Osteoblast (primary cell): Measurements from ENCODE around the gene NBPF11. TPM values are rescaled to one million over a fixed set of nuclear protein-coding genes. Genes with fewer than 3 reads are reported as not detected.
"Not testable (repeated sequence)": the region's sequence is repeated elsewhere in the genome, so short reads cannot be mapped to it uniquely, and the experiment has no call there.

Experiments used
- DNase-seq: peaks from one replicate; pipeline ENCODE4 v3.0.0; 2011; ENCODE audit warnings: low spot score, mixed read lengths; ENCODE audit not compliant: insufficient read length; ENCODE audit errors: missing footprints
- H2AFZ ChIP-seq: 2 replicates; pipeline ENCODE4 v1.6.0; 2011; ENCODE audit warnings: mild to moderate bottlenecking, low read length
- H3K27ac ChIP-seq: 2 replicates; pipeline ENCODE4 v1.5.1; 2011; ENCODE audit warnings: mild to moderate bottlenecking, low read depth, low read length, moderate library complexity
- H3K27me3 ChIP-seq: 2 replicates; pipeline ENCODE4 v1.6.0; 2012; ENCODE audit warnings: mild to moderate bottlenecking, control low read depth, inconsistent platforms, low read length, moderate library complexity; ENCODE audit not compliant: insufficient read depth
- H3K36me3 ChIP-seq: 2 replicates; pipeline ENCODE4 v1.5.1; 2011; ENCODE audit warnings: mild to moderate bottlenecking, low read length, control low read depth, moderate library complexity; ENCODE audit not compliant: insufficient read depth
- H3K4me1 ChIP-seq: 2 replicates; pipeline ENCODE4 v1.5.1; 2011; ENCODE audit warnings: mild to moderate bottlenecking, low read length, control low read depth, moderate library complexity; ENCODE audit not compliant: insufficient read depth
- H3K4me2 ChIP-seq: 2 replicates; pipeline ENCODE4 v1.6.0; 2011; ENCODE audit warnings: mild to moderate bottlenecking, low read length; ENCODE audit not compliant: insufficient read depth
- H3K4me3 ChIP-seq: fragments of 200-600 bp; sonication (generic); 3 replicates; pipeline ENCODE4 v1.5.1; 2012; ENCODE audit warnings: mild to moderate bottlenecking, low read length, inconsistent platforms; ENCODE audit not compliant: insufficient read depth
- H3K79me2 ChIP-seq: 2 replicates; pipeline ENCODE4 v1.6.0; 2012; ENCODE audit warnings: mild to moderate bottlenecking, low read length, control low read depth, inconsistent platforms; ENCODE audit not compliant: insufficient read depth
- H3K9me3 ChIP-seq: 2 replicates; pipeline ENCODE4 v1.5.1; 2011; ENCODE audit warnings: low read depth, low read length, control low read depth
- H4K20me1 ChIP-seq: 2 replicates; pipeline ENCODE4 v1.6.0; 2012; ENCODE audit warnings: mild to moderate bottlenecking, low read length, control low read depth; ENCODE audit not compliant: insufficient read depth
- total RNA-seq: library from RNA; depleted of rRNA; stranded (reverse); fragments of >200 nt; gene quantifications from 2 replicates; pipeline ENCODE4 v1.2.3, GENCODE V29; 2012

The NBPF11 gene
- total RNA-seq, 1 donor = 6.9 TPM

DNA sequence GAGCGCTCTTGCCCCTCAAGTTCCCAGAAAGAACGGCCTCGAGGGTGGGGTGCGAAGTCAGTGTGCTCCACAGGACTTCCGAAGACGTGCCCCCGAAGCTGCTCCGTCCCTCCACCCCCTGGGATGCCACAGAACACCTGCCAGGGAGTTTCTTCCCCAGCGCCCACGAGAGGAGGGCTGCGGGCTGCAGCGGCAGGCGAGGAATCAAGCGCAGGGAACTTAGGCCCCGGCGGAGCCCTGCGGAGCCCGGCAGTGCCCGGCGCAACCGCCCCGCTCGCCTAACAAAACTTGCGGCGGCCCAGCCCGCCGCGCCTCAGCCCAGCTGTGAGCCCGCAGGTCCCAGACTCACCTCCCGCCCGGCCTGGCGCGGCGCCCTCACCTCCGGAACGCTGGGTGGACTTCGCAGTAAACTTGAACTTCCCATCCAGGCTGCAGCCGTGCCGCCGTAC lies 686 bp downstream of the NBPF11 start:
- H3K4me1 ChIP-seq, H3K36me3 ChIP-seq, H3K79me2 ChIP-seq, H3K9me3 ChIP-seq, H3K27me3 ChIP-seq, H4K20me1 ChIP-seq: not testable (repeated sequence)
- Histone ChIP-seq H2AFZ (peak overlapping the region; percentile 59), H3K27ac (peak overlapping the region; percentile 23), H3K4me2 (peak overlapping the region; percentile 74), H3K4me3 (peak overlapping the region; percentile 77)
- peak; percentile 29 for DNase-seq

DNA sequence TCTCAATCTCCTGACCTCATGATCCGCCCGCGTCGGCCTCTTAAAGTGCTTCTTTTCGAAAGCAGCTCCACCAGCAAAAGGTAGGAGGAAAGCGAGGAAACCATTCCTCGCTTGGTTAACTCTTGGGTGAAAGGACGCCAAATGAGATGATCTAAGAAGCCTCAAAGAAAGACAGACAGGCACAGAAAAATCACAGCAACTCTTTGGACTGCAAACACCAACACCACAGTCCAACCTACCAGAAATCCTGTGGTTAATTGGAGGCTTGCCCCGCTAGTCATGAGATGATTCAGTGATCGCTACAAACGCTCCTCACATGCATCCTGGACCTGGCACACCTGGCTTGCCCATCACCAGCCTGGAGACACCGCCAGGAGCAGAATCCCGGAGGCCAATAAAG lies 1.1 kb downstream of the NBPF11 start:
- not testable (repeated sequence) for H3K79me2 ChIP-seq, H3K36me3 ChIP-seq, H3K9me3 ChIP-seq, H3K4me1 ChIP-seq, H3K27ac ChIP-seq, DNase-seq, H4K20me1 ChIP-seq, H3K27me3 ChIP-seq
- Histone ChIP-seq H3K4me3 (peak overlapping the region; percentile 77), H2AFZ (peak overlapping the region; percentile 59), H3K4me2 (peak overlapping the region; percentile 74)

DNA sequence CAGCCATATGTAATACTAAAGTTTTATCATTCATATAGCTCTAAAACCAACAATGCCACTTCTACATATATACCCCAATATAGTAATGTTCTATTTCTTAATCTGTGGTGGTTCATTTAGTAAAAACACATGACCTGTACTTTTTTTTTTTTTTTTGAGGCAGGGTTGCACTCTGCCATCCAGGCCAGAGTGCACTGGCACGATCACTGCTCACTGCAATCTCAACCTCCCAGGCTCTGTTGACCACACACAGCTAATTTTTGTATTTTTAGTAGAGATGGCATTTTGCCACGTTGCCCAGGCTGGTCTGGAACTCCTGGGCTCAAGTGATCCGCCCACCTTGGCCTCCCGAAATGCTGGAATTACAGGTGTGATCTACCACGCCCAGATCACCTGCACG lies 2.1 kb downstream of the NBPF11 start:
- H3K4me2 ChIP-seq, H3K79me2 ChIP-seq, DNase-seq, H3K4me3 ChIP-seq, H3K36me3 ChIP-seq, H3K27me3 ChIP-seq, H3K27ac ChIP-seq, H4K20me1 ChIP-seq, H3K4me1 ChIP-seq, H3K9me3 ChIP-seq, H2AFZ ChIP-seq: not testable (repeated sequence)

DNA sequence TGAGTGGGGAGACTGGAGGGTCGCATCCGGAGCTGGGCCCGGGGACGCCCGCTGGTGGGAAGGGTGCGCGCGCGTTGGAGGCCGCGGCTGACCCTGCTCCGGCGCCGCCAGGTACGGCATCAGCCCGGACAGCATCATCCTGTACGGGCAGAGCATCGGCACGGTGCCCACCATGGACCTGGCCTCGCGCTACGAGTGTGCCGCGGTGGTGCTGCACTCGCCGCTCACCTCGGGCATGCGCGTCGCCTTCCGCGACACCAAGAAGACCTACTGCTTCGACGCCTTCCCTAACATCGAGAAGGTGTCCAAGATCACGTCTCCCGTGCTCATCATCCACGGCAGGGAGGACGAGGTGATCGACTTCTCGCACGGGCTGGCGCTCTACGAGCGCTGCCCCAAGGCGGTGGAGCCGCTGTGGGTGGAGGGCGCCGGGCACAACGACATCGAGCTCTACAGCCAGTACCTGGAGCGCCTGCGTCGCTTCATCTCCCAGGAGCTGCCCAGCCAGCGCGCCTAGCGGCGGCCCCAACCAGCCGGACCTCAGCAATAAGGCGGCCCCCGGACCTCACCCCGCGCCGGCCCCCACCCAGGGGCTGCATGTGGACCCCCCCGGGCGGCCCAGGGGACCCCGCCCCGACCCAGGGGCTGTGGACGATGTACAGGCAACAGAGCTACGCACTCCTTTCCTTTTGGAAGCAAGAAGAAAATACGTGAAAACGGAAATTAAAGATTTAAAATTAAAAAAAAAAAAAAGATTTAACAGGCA lies 2.8 kb downstream of the NBPF11 start:
- H3K4me3 ChIP-seq, H3K27ac ChIP-seq, H2AFZ ChIP-seq, H3K4me2 ChIP-seq, H3K4me1 ChIP-seq, H4K20me1 ChIP-seq, DNase-seq, H3K27me3 ChIP-seq, H3K79me2 ChIP-seq, H3K36me3 ChIP-seq, H3K9me3 ChIP-seq: not testable (repeated sequence)

DNA sequence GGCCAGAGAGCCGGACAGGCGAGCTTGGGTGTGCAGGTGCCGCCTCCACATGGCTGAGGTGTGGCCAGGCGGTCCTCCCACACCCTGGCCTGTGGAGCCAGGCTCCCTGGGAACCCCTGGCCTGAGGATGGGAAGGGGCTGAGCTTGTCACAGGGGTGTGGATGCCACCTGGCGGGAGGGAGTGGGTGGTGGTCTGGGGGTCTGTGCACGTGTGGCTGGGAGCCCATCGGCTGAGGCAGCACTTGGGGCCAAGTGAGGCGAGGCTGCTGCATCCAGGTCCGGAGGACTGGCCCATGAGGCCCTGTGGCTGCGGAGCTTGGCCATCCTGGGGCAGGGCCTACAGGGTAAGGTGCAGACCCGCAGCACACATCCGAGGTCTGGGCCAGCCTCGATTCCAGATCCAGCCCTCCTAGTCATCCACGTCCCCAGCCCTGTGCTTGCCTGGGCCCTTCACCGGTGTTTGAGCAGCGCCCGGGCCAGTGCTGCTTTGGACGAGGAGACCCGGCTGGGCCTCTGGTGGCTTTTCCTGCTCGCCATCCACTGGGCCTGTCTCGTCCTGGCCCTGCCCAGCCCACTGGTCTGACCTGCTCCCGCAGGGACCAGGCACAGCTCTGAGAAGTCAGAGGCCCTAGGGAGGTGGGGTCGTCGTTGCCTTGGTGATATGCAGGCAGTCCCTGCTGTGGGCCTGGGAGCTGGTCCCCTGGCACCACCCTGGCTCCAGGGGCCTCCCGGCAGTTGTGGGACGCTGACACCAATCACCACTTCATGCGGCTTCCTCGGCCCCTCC lies 4.8 kb downstream of the NBPF11 start:
- H3K9me3 ChIP-seq, H2AFZ ChIP-seq, H3K27me3 ChIP-seq, H3K36me3 ChIP-seq, H3K4me3 ChIP-seq, H3K4me2 ChIP-seq, H3K4me1 ChIP-seq, H4K20me1 ChIP-seq, H3K27ac ChIP-seq, H3K79me2 ChIP-seq: not testable (repeated sequence)
- DNase-seq = peak; percentile 3

DNA sequence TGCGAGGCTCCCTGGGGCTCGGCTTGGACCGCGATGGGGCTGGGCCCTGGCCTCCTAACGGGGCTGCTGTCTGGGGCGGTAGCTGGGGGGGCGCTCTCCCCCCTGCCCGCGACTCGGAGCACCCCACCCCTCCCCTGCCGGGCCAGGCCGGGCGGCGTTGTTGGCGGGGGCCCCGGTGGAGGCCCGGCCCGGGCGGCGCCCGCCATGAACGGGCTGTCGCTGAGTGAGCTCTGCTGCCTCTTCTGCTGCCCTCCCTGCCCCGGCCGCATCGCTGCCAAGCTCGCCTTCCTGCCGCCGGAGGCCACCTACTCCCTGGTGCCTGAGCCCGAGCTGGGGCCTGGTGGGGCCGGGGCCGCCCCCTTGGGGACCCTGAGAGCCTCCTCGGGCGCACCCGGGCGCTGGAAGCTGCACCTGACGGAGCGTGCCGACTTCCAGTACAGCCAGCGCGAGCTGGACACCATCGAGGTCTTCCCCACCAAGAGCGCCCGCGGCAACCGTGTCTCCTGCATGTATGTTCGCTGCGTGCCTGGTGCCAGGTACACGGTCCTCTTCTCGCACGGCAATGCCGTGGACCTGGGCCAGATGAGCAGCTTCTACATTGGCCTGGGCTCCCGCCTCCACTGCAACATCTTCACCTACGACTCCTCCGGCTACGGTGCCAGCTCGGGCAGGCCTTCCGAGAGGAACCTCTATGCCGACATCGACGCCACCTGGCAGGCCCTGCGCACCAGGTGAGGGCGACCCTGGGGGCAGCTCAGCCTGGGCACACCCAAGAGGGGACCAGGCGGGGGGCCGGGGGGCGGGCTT lies 5.7 kb downstream of the NBPF11 start:
- not testable (repeated sequence) for H2AFZ ChIP-seq, H4K20me1 ChIP-seq, H3K9me3 ChIP-seq, DNase-seq, H3K4me2 ChIP-seq, H3K4me1 ChIP-seq, H3K36me3 ChIP-seq, H3K27me3 ChIP-seq, H3K79me2 ChIP-seq, H3K27ac ChIP-seq, H3K4me3 ChIP-seq

DNA sequence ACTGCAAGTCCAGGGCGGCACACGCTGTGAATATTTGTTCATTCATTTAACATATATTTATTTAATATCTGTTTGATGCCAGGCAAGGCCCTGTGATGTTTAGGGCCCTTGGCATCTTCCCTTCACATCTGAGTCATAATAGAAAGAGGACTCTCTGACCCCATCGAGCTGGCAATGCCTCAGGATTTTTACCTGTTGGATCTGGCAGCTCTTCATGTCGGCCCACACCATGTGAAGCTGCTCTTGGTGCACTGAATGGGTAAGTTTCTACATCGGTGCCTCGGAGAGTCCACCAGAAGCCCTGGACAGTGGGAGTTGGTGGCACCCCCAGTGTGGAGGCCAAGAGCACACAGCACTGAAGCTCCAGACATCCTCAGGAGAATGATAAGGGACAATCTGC lies 8.9 kb downstream of the NBPF11 start:
- H3K9me3 ChIP-seq, H3K36me3 ChIP-seq, H3K4me2 ChIP-seq, H3K27me3 ChIP-seq, H3K4me3 ChIP-seq, H4K20me1 ChIP-seq, H2AFZ ChIP-seq, H3K79me2 ChIP-seq, DNase-seq, H3K4me1 ChIP-seq, H3K27ac ChIP-seq: not testable (repeated sequence)

DNA sequence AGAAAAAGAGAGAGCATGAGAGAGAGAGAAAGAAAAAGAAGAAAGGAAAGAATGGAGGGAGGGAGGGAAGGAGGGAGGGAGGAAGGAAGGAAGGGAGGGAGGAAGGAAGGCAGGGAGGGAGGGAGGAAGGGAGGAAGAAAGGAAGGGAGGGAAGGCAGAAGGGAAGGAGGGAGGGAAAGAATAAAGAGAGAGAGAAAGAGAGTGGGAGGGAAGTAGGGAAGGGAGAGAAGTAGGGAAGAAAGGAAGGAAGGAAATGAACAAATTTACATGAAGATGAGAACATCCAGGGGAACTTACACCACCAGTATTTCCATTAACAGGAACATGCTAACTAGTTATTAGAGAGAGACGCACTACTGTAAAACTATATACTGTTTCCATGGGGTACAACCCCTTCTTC lies 10.1 kb downstream of the NBPF11 start:
- not testable (repeated sequence) for H3K79me2 ChIP-seq, H4K20me1 ChIP-seq, H3K9me3 ChIP-seq, DNase-seq, H3K36me3 ChIP-seq, H3K4me2 ChIP-seq, H3K4me1 ChIP-seq, H3K27me3 ChIP-seq, H3K27ac ChIP-seq, H3K4me3 ChIP-seq, H2AFZ ChIP-seq
